Endothelial cell of umbilical vein (primary cell): ENCODE measurements around the gene ADGRE3. TPM values are rescaled to one million over a fixed set of nuclear protein-coding genes. Genes with fewer than 3 reads are reported as not detected.

ENCODE experiments used
- BruUV-seq: library from RNA; stranded (reverse); fragments of 400-500 nt; replicated peaks from 2 replicates; lab custom pipeline; 2021; lab: Mats Ljungman, UMichigan
- CTCF ChIA-PET: fragments of 300-600, 350-600 bp; sonication (Branson Sonifier 250); formaldehyde crosslinking; loops from one replicate; lab custom pipeline; 2021; ENCODE audit warnings: antibody characterized with exemption, inconsistent platforms; lab: Charles Lee
- POLR2A ChIA-PET: fragments of 300-600, 350-600 bp; sonication (Branson Sonifier 250); formaldehyde crosslinking; loops from one replicate; lab custom pipeline; 2021; ENCODE audit warnings: antibody characterized with exemption, inconsistent platforms; lab: Charles Lee
- DNase-seq: peaks from one replicate; pipeline ENCODE4 v3.0.0-alpha.2; 2011; ENCODE audit warnings: low read depth, low spot score
- FAIRE-seq: peaks from 2 replicates; lab custom pipeline; 2011; peaks lifted over from hg19 to GRCh38; lab: Jason Lieb, UNC
- H2AFZ ChIP-seq: 2 replicates; pipeline ENCODE4 v1.6.0; 2012; ENCODE audit warnings: low read depth, low read length, control low read depth, inconsistent platforms
- H3K27ac ChIP-seq: 2 replicates; pipeline ENCODE4 v1.5.1; 2011; ENCODE audit warnings: low read depth, mild to moderate bottlenecking, control low read depth, low read length, moderate library complexity; ENCODE audit not compliant: insufficient read depth
- H3K27me3 ChIP-seq, 2 experiments: 2 replicates each; pipeline versions ENCODE4 v1.6.0 to v1.6.1; 2011; ENCODE audit warnings: low read length in 2 of 2, mixed read lengths in 1 of 2; ENCODE audit not compliant: control insufficient read depth in 2 of 2, insufficient read depth in 2 of 2
- H3K36me3 ChIP-seq, 2 experiments: 2 replicates in 1 of 2; 3 replicates in 1 of 2; pipeline ENCODE4 v1.5.1; 2011; ENCODE audit warnings: low read length in 2 of 2, mild to moderate bottlenecking in 1 of 2, moderate library complexity in 1 of 2; ENCODE audit not compliant: control insufficient read depth in 2 of 2, insufficient read depth in 2 of 2; ENCODE audit errors: extremely low read depth in 1 of 2
- H3K4me1 ChIP-seq: 3 replicates; pipeline ENCODE4 v1.5.1; 2011; ENCODE audit warnings: mild to moderate bottlenecking, low read length; ENCODE audit not compliant: control insufficient read depth, insufficient read depth; ENCODE audit errors: extremely low read depth
- H3K4me2 ChIP-seq: 2 replicates; pipeline ENCODE4 v1.6.1; 2011; ENCODE audit warnings: low read length, control low read depth, mixed read lengths; ENCODE audit not compliant: insufficient read depth
- H3K4me3 ChIP-seq, 3 experiments: fragments of 200-600 bp in 1 of 3; sonication (generic), shearing (Covaris generic) in 1 of 3; replicated peaks in 1 of 3; 2 replicates each; pipeline ENCODE4 v1.5.1; 2011 to 2016; ENCODE audit warnings: control low read depth in 3 of 3, low read length in 3 of 3, mild to moderate bottlenecking in 2 of 3, inconsistent platforms in 1 of 3, low read depth in 1 of 3, moderate library complexity in 1 of 3; ENCODE audit not compliant: insufficient read depth in 1 of 3
- H3K79me2 ChIP-seq: 2 replicates; pipeline ENCODE4 v1.6.0; 2012; ENCODE audit warnings: low read length, inconsistent platforms; ENCODE audit not compliant: control insufficient read depth, insufficient read depth
- H3K9ac ChIP-seq: replicated peaks from 2 replicates; pipeline ENCODE3; 2011; ENCODE audit warnings: low read length, control low read depth; ENCODE audit not compliant: insufficient read depth; ENCODE audit errors: extremely low read depth
- H3K9me1 ChIP-seq: replicated peaks from 3 replicates; pipeline ENCODE4 v1.6.0; 2011; ENCODE audit warnings: mild to moderate bottlenecking, low read length; ENCODE audit not compliant: control insufficient read depth, insufficient read depth; ENCODE audit errors: extremely low read depth
- H3K9me3 ChIP-seq: replicated peaks from 2 replicates; pipeline ENCODE4 v1.5.1; 2012; ENCODE audit warnings: low read length, inconsistent platforms; ENCODE audit not compliant: control insufficient read depth, insufficient read depth
- H4K20me1 ChIP-seq: replicated peaks from 2 replicates; pipeline ENCODE3; 2011; ENCODE audit warnings: mild to moderate bottlenecking, low read length; ENCODE audit not compliant: control insufficient read depth, insufficient read depth; ENCODE audit errors: extremely low read depth
- CTCF ChIP-seq, 2 donors: IDR thresholded peaks; 1 replicate in 1 of 2; 2 replicates in 1 of 2; pipeline ENCODE4 v1.5.1; 2011; ENCODE audit warnings: low read length in 2 of 2, mild to moderate bottlenecking in 2 of 2, moderate library complexity in 2 of 2, control low read depth in 1 of 2, inconsistent platforms in 1 of 2, low read depth in 1 of 2; ENCODE audit not compliant: insufficient read depth in 1 of 2; ENCODE audit errors: extremely low read depth in 1 of 2
- EZH2 ChIP-seq: IDR thresholded peaks from 2 replicates; pipeline ENCODE4 v1.6.1; 2012; ENCODE audit warnings: borderline replicate concordance, low read depth, mild to moderate bottlenecking, moderate library complexity, low read length, inconsistent platforms; ENCODE audit not compliant: severe bottlenecking
- FOS ChIP-seq: IDR thresholded peaks from 2 replicates; pipeline ENCODE4 v1.6.1; 2011; ENCODE audit warnings: mild to moderate bottlenecking, low read length, moderate library complexity, borderline replicate concordance; ENCODE audit not compliant: insufficient read depth
- GATA2 ChIP-seq: IDR thresholded peaks from 2 replicates; pipeline ENCODE4 v1.7.0; 2011; ENCODE audit warnings: low read depth, mild to moderate bottlenecking, moderate library complexity, mixed read lengths, low read length; ENCODE audit not compliant: insufficient read length, insufficient read depth
- JUN ChIP-seq: IDR thresholded peaks from 2 replicates; pipeline ENCODE4 v1.6.1; 2011; ENCODE audit warnings: borderline replicate concordance, low read depth; ENCODE audit not compliant: insufficient read length, insufficient read depth
- MAX ChIP-seq: IDR thresholded peaks from 2 replicates; pipeline ENCODE4 v1.6.1; 2011; ENCODE audit not compliant: insufficient read depth, insufficient read length
- POLR2A ChIP-seq: IDR thresholded peaks from 2 replicates; pipeline ENCODE4 v1.6.1; 2012; ENCODE audit warnings: low read depth, mild to moderate bottlenecking, control low read depth, low read length
- POLR2AphosphoS5 ChIP-seq: IDR thresholded peaks from 2 replicates; pipeline ENCODE4 v1.6.1; 2012; ENCODE audit warnings: low read depth, mild to moderate bottlenecking, control low read depth, low read length, moderate library complexity; ENCODE audit not compliant: insufficient read depth
- dilution Hi-C: fragments of 300-500 bp; cut with MboI; formaldehyde crosslinking; loops from one replicate; pipeline ENCODE4 v1.15.0; 2019; ENCODE audit warnings: low sequenced_read_pairs; ENCODE audit not compliant: extremely low pct_ligation_motif_present
- intact Hi-C: fragments of 100-400 bp; cut with micrococcal nuclease; formaldehyde crosslinking; loops from one replicate; pipeline ENCODE4 v1.10.0; 2022
- polyA plus RNA-seq, 4 experiments: library from polyadenylated mRNA; depleted of rRNA in 3 of 4; stranded (reverse) in 3 of 4; unstranded in 1 of 4; fragments of >200 nt; gene quantifications; 2 replicates each; pipeline versions ENCODE4 v1.2.1 to v1.2.3, GENCODE V29; 2011 to 2012; ENCODE audit warnings: missing spikeins in 1 of 4
- total RNA-seq: library from RNA; stranded (reverse); gene quantifications from 2 replicates; pipeline ENCODE4 v1.2.3, GENCODE V29; 2021

ADGRE3 gene
- total and polyA plus RNA-seq, 2 donors (not counting 3 experiments of a cell fraction or from before 2014, with no cell fraction given) = not detected

- intact Hi-C loops = loop anchor here (1.0 kb wide), 2 partner anchors 112 to 130 kb away; no protein-coding TSS in a partner anchor
- CTCF ChIA-PET = interaction anchor here (0.5 to 9.8 kb wide), 15 partner anchors 9 to 329 kb away, joined by 3 to 342 read pairs (median 5); partner anchors contain the start of genes ADGRE3 and NDUFB7
- FAIRE-seq (no peak), DNase-seq (peak; percentile 19)
- Histone ChIP-seq H3K79me2 (peaks cover 5% of the 10 kb centered on the region), H3K4me2 (no peak overlapping the region), H3K36me3 (no peaks in the 10 kb centered on the region), H4K20me1 (no peaks in the 10 kb centered on the region), H3K4me3 (no peak overlapping the region), H2AFZ (no peak overlapping the region), H3K9me1 (no peaks in the 10 kb centered on the region), H3K9me3 (no peaks in the 10 kb centered on the region), H3K9ac (no peak overlapping the region), H3K27ac (no peak overlapping the region), H3K4me1 (peaks cover 9% of the 10 kb centered on the region), H3K27me3 (peaks cover 0 to 2% of the 10 kb centered on the region in 2 experiments)
- no TSS peak for BruUV-seq
- dilution Hi-C loops = no loop called here
- TF ChIP-seq CTCF (IDR thresholded peaks at IDR 0.05; ENCODE audit: extremely low read depth in 1 of 2, insufficient read depth in 1 of 2, low read depth in 1 of 2, low read length in 2 of 2) = peak in 1 of 2 donors; percentile 8
- TF ChIP-seq POLR2A = no peak
- no peak for TF ChIP-seq EZH2
- no peak for TF ChIP-seq MAX
- TF ChIP-seq POLR2AphosphoS5 = no peak
- no peak for TF ChIP-seq JUN
- TF ChIP-seq FOS = no peak
- no peak for TF ChIP-seq GATA2
- POLR2A ChIA-PET = interaction anchor here (0.7 kb wide), 1 partner anchor 113 kb away, joined by 3 read pairs; no protein-coding TSS in a partner anchor
Observed at GRCh38 chr19:14686411-14686810, 11.8 kb upstream of the ADGRE3 start.
